Neuronal stem cell (in vitro differentiated cells): ENCODE measurements around the gene SLC18B1.
A peak's percentile ranks its signal among the peaks of the same experiment; 100 is the strongest.

Source experiments
- DNase-seq: peaks from one replicate; pipeline ENCODE4 v3.0.0-alpha.2; 2013; ENCODE audit warnings: low spot score
- H2AFZ ChIP-seq: one replicate; pipeline ENCODE4 v1.6.1; 2013; ENCODE audit warnings: mild to moderate bottlenecking, low read length, inconsistent platforms
- H2AK5ac ChIP-seq: 2 replicates; pipeline ENCODE4 v1.6.1; 2013; ENCODE audit warnings: low read depth, mild to moderate bottlenecking, inconsistent platforms, low read length, moderate library complexity, mixed read lengths
- H2BK120ac ChIP-seq: 2 replicates; pipeline ENCODE4 v1.6.1; 2013; ENCODE audit warnings: low read depth, mild to moderate bottlenecking, inconsistent platforms, low read length, moderate library complexity, mixed read lengths
- H2BK12ac ChIP-seq: one replicate; pipeline ENCODE4 v1.6.1; 2013; ENCODE audit warnings: low read length, inconsistent platforms
- H2BK15ac ChIP-seq: 2 replicates; pipeline ENCODE4 v1.6.1; 2013; ENCODE audit warnings: mild to moderate bottlenecking, low read length, inconsistent platforms, mixed read lengths
- H2BK5ac ChIP-seq: one replicate; pipeline ENCODE4 v1.6.1; 2013; ENCODE audit warnings: inconsistent platforms, mild to moderate bottlenecking, low read length, moderate library complexity
- H3K14ac ChIP-seq: one replicate; pipeline ENCODE4 v1.6.1; 2013; ENCODE audit warnings: low read length, inconsistent platforms
- H3K18ac ChIP-seq: 2 replicates; pipeline ENCODE4 v1.6.1; 2013; ENCODE audit warnings: low read length, inconsistent platforms
- H3K23ac ChIP-seq: 2 replicates; pipeline ENCODE4 v1.6.1; 2013; ENCODE audit warnings: low read depth, mild to moderate bottlenecking, mixed read lengths, low read length, inconsistent platforms; ENCODE audit not compliant: poor library complexity
- H3K27ac ChIP-seq: replicated peaks from 3 replicates; pipeline ENCODE4 v1.5.1; 2013; ENCODE audit warnings: low read length, inconsistent platforms
- H3K27me3 ChIP-seq, 3 experiments: 2 replicates each; pipeline ENCODE4 v1.6.1; 2013; ENCODE audit warnings: low read length in 3 of 3, mild to moderate bottlenecking in 2 of 3, inconsistent platforms in 1 of 3, low read depth in 1 of 3, mixed read lengths in 1 of 3, moderate library complexity in 1 of 3; ENCODE audit not compliant: control insufficient read depth in 3 of 3, insufficient read depth in 3 of 3
- H3K36me3 ChIP-seq, 2 donors: replicated peaks in 1 of 2; 2 replicates each; pipeline ENCODE4 v1.6.1; 2013; ENCODE audit warnings: low read length in 2 of 2; ENCODE audit not compliant: control insufficient read depth in 2 of 2, insufficient read depth in 2 of 2
- H3K4ac ChIP-seq: 2 replicates; pipeline ENCODE4 v1.6.1; 2013; ENCODE audit warnings: inconsistent platforms, mild to moderate bottlenecking, low read length, moderate library complexity
- H3K4me1 ChIP-seq, 2 donors: 1 replicate in 1 of 2; 2 replicates in 1 of 2; pipeline ENCODE4 v1.6.1; 2013; ENCODE audit warnings: low read length in 2 of 2, low read depth in 1 of 2; ENCODE audit not compliant: control insufficient read depth in 2 of 2, insufficient read depth in 1 of 2
- H3K4me2 ChIP-seq: one replicate; pipeline ENCODE4 v1.6.1; 2013; ENCODE audit warnings: mild to moderate bottlenecking, low read length, inconsistent platforms; ENCODE audit not compliant: insufficient read depth, poor library complexity, severe bottlenecking
- H3K4me3 ChIP-seq, 2 donors: 2 replicates each; pipeline ENCODE4 v1.5.1; 2013; ENCODE audit warnings: low read length in 2 of 2, mild to moderate bottlenecking in 2 of 2, inconsistent platforms in 1 of 2, moderate library complexity in 1 of 2
- H3K79me1 ChIP-seq: one replicate; pipeline ENCODE4 v1.6.1; 2013; ENCODE audit warnings: low read depth, mild to moderate bottlenecking, inconsistent platforms, low read length, moderate library complexity
- H3K9ac ChIP-seq: one replicate; pipeline ENCODE4 v1.6.1; 2013; ENCODE audit warnings: mild to moderate bottlenecking, low read depth, low read length, inconsistent platforms; ENCODE audit not compliant: poor library complexity
- H3K9me3 ChIP-seq, 2 donors: replicated peaks in 1 of 2; 2 replicates each; pipeline versions ENCODE3 to v1.6.1; 2013; ENCODE audit warnings: low read length in 2 of 2, mild to moderate bottlenecking in 2 of 2, inconsistent platforms in 1 of 2, low read depth in 1 of 2, mixed read lengths in 1 of 2, moderate library complexity in 1 of 2; ENCODE audit not compliant: control insufficient read depth in 2 of 2, insufficient read depth in 1 of 2
- H4K8ac ChIP-seq: one replicate; pipeline ENCODE4 v1.6.1; 2013; ENCODE audit warnings: low read depth, mild to moderate bottlenecking, inconsistent platforms, low read length, moderate library complexity
- H4K91ac ChIP-seq: one replicate; pipeline ENCODE4 v1.6.1; 2013; ENCODE audit warnings: low read length, low read depth, mild to moderate bottlenecking, inconsistent platforms; ENCODE audit not compliant: poor library complexity
- WGBS, 2 donors: extraction: QIAGEN DNeasy Blood & Tissue Kit; methylation state at CpG; one replicate each; pipeline ENCODE4 v1.1.7; 2013; ENCODE audit warnings: missing lambda C conversion rate in 2 of 2, mixed read lengths in 1 of 2; ENCODE audit not compliant: insufficient read length in 2 of 2, insufficient replicate concordance in 1 of 2; ENCODE audit errors: extremely low coverage in 2 of 2; 5-methylcytosine and 5-hydroxymethylcytosine counted together

The SLC18B1 gene

DNA sequence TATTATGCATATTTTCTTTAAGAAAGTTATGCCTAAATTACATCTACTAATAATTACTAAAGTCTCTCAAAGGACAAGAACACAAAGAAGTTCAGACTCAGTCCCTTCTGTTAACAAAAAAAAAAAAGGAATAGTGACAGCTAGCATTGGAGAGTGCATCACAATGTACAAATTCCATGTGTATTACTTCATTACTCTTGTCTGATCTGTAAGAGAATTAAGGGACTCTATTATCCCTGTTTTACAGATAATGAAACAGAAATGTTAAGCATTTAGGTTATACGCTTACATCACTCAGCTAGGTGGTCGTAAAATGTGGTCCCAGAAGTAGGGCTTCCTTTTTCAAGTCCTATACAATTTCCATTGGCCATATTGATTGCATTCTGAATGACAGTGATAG, 67.4 kb downstream of the SLC18B1 start:
- DNase-seq = no peak
- Histone ChIP-seq H2BK12ac (no peak overlapping the region), H3K14ac (no peak overlapping the region), H3K9ac (no peak overlapping the region), H4K8ac (no peak overlapping the region), H2BK120ac (no peak overlapping the region), H3K4me3 (no peak overlapping the region), H3K27ac (no peak overlapping the region), H2BK5ac (no peak overlapping the region), H3K79me1 (no peaks in the 10 kb centered on the region), H3K4ac (no peak overlapping the region), H3K27me3 (no peaks in the 10 kb centered on the region), H3K23ac (no peak overlapping the region), H3K4me1 (peaks cover 2 to 3% of the 10 kb centered on the region in 2 donors), H2AK5ac (no peak overlapping the region), H3K4me2 (no peak overlapping the region), H2BK15ac (no peak overlapping the region), H2AFZ (no peak overlapping the region), H3K9me3 (no peaks in the 10 kb centered on the region), H3K18ac (no peak overlapping the region), H4K91ac (no peak overlapping the region), H3K36me3 (no peaks in the 10 kb centered on the region)
- WGBS, 2 donors = no CpG with 5 or more reads among the region's 2 CpGs

DNA sequence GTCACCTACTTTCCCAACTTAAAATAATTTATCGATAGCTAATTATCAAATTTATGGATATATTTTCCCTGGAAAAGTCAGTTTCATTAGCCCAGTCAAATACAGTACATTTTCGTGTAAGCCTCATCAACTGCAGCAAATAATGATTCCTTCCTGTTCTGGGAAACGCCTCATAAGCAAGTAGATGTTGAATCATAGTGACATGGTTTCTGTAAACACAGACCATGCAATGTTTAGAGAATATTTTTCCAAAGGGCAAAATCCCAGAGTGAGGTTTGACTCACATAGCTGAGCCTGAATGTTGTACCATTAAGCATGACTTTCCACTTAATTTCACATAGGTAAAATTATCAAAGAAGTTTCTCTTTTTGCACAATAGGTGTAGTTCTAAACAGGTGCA, 67.9 kb downstream of the SLC18B1 start:
- H2BK15ac ChIP-seq = no peak overlapping the region
- no peak for DNase-seq
- peaks cover 2 to 3% of the 10 kb centered on the region in 2 donors for H3K4me1 ChIP-seq
- H3K4me2 ChIP-seq = no peak overlapping the region
- no peak overlapping the region for H2AK5ac ChIP-seq
- H3K9me3 ChIP-seq = no peaks in the 10 kb centered on the region
- H3K23ac ChIP-seq = no peak overlapping the region
- H2AFZ ChIP-seq = no peak overlapping the region
- no peaks in the 10 kb centered on the region for H3K79me1 ChIP-seq
- H3K18ac ChIP-seq = no peak overlapping the region
- no peaks in the 10 kb centered on the region for H3K36me3 ChIP-seq
- H3K27ac ChIP-seq = no peak overlapping the region
- H3K27me3 ChIP-seq = no peaks in the 10 kb centered on the region
- no peak overlapping the region for H4K8ac ChIP-seq
- H2BK120ac ChIP-seq = no peak overlapping the region
- H3K4me3 ChIP-seq = no peak overlapping the region
- H3K4ac ChIP-seq = no peak overlapping the region
- WGBS, 2 donors = no CpG with 5 or more reads among the region's 3 CpGs
- no peak overlapping the region for H4K91ac ChIP-seq
- H2BK5ac ChIP-seq = no peak overlapping the region
- no peak overlapping the region for H3K14ac ChIP-seq
- H2BK12ac ChIP-seq = no peak overlapping the region
- no peak overlapping the region for H3K9ac ChIP-seq

DNA sequence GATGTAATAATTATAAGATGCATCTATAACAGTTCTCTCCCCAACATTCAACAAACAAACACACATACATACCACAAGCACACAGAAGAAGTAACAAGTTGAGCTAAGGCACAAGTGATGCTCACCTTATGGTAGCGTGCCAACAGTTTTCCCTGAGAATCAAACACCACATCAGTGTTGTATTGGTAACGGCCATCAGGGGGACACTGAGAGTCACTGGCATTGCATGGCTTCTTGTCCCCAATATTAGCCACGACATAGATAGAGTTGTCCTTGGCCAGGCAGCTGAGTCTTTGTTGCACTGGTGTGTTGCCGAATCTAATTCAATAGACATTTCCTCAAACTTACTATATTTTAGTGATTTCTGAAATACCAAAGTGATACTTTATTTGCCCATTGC, 69.8 kb downstream of the SLC18B1 start:
- H3K36me3 ChIP-seq = no peaks in the 10 kb centered on the region
- no peak overlapping the region for H2BK5ac ChIP-seq
- no peak overlapping the region for H4K91ac ChIP-seq
- no peak overlapping the region for H2AFZ ChIP-seq
- H2BK120ac ChIP-seq = no peak overlapping the region
- H3K27me3 ChIP-seq = no peaks in the 10 kb centered on the region
- no peak overlapping the region for H3K23ac ChIP-seq
- H4K8ac ChIP-seq = no peak overlapping the region
- H3K27ac ChIP-seq = no peak overlapping the region
- H3K4ac ChIP-seq = no peak overlapping the region
- H3K14ac ChIP-seq = no peak overlapping the region
- peaks cover 3% of the 10 kb centered on the region in 2 donors for H3K4me1 ChIP-seq
- DNase-seq = no peak
- WGBS, 2 donors = no CpG with 5 or more reads among the region's 4 CpGs
- no peak overlapping the region for H3K4me2 ChIP-seq
- no peaks in the 10 kb centered on the region for H3K79me1 ChIP-seq
- no peak overlapping the region for H2BK15ac ChIP-seq
- no peaks in the 10 kb centered on the region for H3K9me3 ChIP-seq
- H2BK12ac ChIP-seq = no peak overlapping the region
- no peak overlapping the region for H3K18ac ChIP-seq
- no peak overlapping the region for H2AK5ac ChIP-seq
- H3K9ac ChIP-seq = no peak overlapping the region
- no peak overlapping the region for H3K4me3 ChIP-seq

DNA sequence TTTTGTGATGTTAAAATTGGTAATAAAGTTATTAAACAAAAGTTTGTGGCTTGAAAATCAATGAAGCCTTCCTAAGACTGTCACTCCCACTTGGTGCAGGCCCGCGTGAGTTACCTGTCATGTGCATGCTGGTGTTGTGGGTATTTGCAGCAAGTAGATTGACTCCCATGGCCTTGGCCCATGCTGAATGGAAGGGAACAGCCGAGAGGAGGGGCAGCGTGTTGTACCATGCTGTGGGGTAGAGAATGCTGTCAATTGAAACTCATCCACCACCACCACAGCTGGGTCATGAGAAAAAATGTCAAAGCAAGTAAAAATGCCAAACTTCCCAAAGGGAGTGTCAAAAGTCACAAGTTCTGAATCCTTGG, 71.8 kb downstream of the SLC18B1 start:
- H4K8ac ChIP-seq = no peak overlapping the region
- H3K27ac ChIP-seq = no peak overlapping the region
- H3K36me3 ChIP-seq = no peaks in the 10 kb centered on the region
- no peak overlapping the region for H2BK15ac ChIP-seq
- H3K9me3 ChIP-seq = no peaks in the 10 kb centered on the region
- H4K91ac ChIP-seq = no peak overlapping the region
- no peaks in the 10 kb centered on the region for H3K79me1 ChIP-seq
- WGBS, 2 donors = no CpG with 5 or more reads among the region's 4 CpGs
- H2AK5ac ChIP-seq = no peak overlapping the region
- no peak overlapping the region for H3K14ac ChIP-seq
- H3K4ac ChIP-seq = no peak overlapping the region
- H3K4me3 ChIP-seq = no peak overlapping the region
- no peak overlapping the region for H3K4me2 ChIP-seq
- no peak overlapping the region for H2AFZ ChIP-seq
- no peak overlapping the region for H2BK12ac ChIP-seq
- no peak for DNase-seq
- peaks cover 3% of the 10 kb centered on the region in 2 donors for H3K4me1 ChIP-seq
- H3K23ac ChIP-seq = peak overlapping the region; percentile 82
- no peak overlapping the region for H2BK5ac ChIP-seq
- no peaks in the 10 kb centered on the region for H3K27me3 ChIP-seq
- H3K18ac ChIP-seq = no peak overlapping the region
- H3K9ac ChIP-seq = no peak overlapping the region
- H2BK120ac ChIP-seq = no peak overlapping the region
